ENCODE measurements around the gene SUMO1.

- TF ChIP-seq CTCF (IDR thresholded peaks at IDR 0.05; ENCODE audit: low read depth, low read length): no peak
- TF ChIP-seq EZH2phosphoT487 (IDR thresholded peaks at IDR 0.05; ENCODE audit: low read depth): no peak
Observed at GRCh38 chr2:202204855-202205254, 33.5 kb downstream of the SUMO1 start.

Measured in OCI-LY3 (cell line).